ENCODE data around the gene HNRNPA0.
"Not testable (repeated sequence)": the region's sequence is repeated elsewhere in the genome, so short reads cannot be mapped to it uniquely, and the experiment has no call there.

HNRNPA0 gene

GRCh38 chr5:137791799-137792198 lies 37.6 kb upstream of the HNRNPA0 start:
- H3K4me3 ChIP-seq (ENCODE audit: low read depth, low read length) = no peak overlapping the region

GRCh38 chr5:137791387-137791786 lies 37.2 kb upstream of the HNRNPA0 start:
- H3K4me3 ChIP-seq (ENCODE audit: low read depth, low read length) = no peak overlapping the region
- no peak for TF ChIP-seq CTCF (IDR thresholded peaks at IDR 0.05; ENCODE audit: low read depth, low read length)

More at GRCh38 chr5:137791799-137792198, 37.6 kb upstream of the HNRNPA0 start:
- no peak for TF ChIP-seq CTCF (IDR thresholded peaks at IDR 0.05; ENCODE audit: low read depth, low read length)

GRCh38 chr5:137788560-137788959 lies 34.4 kb upstream of the HNRNPA0 start:
- H3K4me3 ChIP-seq (ENCODE audit: low read depth, low read length) = not testable (repeated sequence)

DNA sequence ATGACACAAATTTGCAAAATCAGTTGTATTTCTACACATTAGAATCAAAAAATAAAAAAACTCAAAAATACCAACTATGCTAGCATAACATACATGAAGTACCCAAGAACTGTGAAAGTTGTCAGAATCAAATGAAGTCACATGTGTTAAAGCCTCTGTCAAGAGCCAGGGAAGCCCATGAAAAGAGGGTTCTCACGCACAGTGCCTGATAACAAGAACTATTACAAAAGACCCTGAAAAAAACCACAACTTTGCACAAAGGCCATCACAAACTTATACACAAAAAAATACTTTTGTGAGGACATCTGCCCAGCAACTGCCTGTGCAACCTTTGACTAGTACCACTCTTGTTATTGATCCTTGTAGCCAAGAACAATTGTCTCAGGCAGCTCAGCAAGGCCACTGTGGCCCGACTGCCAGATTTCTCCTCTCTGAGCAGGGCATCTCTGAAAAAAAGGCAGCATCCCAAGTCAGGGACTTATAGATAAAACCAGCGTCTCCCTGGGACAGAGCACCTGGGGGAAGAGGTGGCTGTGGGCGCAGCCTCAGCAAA lies 28.9 kb upstream of the HNRNPA0 start:
- H3K4me3 ChIP-seq (ENCODE audit: low read depth, low read length) = no peak overlapping the region
- TF ChIP-seq CTCF (IDR thresholded peaks at IDR 0.05; ENCODE audit: low read depth, low read length) = no peak

- TF ChIP-seq CTCF (IDR thresholded peaks at IDR 0.05; ENCODE audit: low read depth, low read length) = no peak
- H3K4me3 ChIP-seq (ENCODE audit: low read depth, low read length) = no peak overlapping the region
These were observed 27.9 kb upstream of the HNRNPA0 start for GRCh38 chr5:137782055-137782454.

- H3K4me3 ChIP-seq (ENCODE audit: low read depth, low read length) = no peak overlapping the region
- peak; percentile 48; the same call in 1 of the 2 replicates for TF ChIP-seq CTCF (IDR thresholded peaks at IDR 0.05; ENCODE audit: low read depth, low read length)
These were observed 24.8 kb upstream of the HNRNPA0 start for GRCh38 chr5:137778772-137779564.

- H3K4me3 ChIP-seq (ENCODE audit: low read depth, low read length) = not testable (repeated sequence)
These were observed 13.8 kb upstream of the HNRNPA0 start for GRCh38 chr5:137767937-137768336.

- TF ChIP-seq CTCF (IDR thresholded peaks at IDR 0.05; ENCODE audit: low read depth, low read length) = no peak
- H3K4me3 ChIP-seq (ENCODE audit: low read depth, low read length) = no peak overlapping the region
These were observed 7.4 kb upstream of the HNRNPA0 start for GRCh38 chr5:137761566-137761965.
